Prostate gland (tissue), 2 donors: Measurements from ENCODE around the gene EXOC6.

Source experiments
- POLR2AphosphoS5 ChIP-seq: sonication (generic); formaldehyde crosslinking; IDR thresholded peaks from one replicate; pipeline ENCODE4 v1.6.1; 2017; ENCODE audit warnings: antibody characterized with exemption
- TF ChIP-seq, protein P1 (sequence below), 4 experiments: fragments of 200-600 bp in 2 of 4; fragments of 450-650 bp in 2 of 4; sonication (generic) in 2 of 4; IDR thresholded peaks; 1 replicate in 3 of 4; 2 replicates in 1 of 4; pipeline ENCODE4 v1.5.1; 2016 to 2019; ENCODE audit warnings: antibody characterized with exemption in 4 of 4, mild to moderate bottlenecking in 2 of 4, moderate library complexity in 2 of 4

DNA sequence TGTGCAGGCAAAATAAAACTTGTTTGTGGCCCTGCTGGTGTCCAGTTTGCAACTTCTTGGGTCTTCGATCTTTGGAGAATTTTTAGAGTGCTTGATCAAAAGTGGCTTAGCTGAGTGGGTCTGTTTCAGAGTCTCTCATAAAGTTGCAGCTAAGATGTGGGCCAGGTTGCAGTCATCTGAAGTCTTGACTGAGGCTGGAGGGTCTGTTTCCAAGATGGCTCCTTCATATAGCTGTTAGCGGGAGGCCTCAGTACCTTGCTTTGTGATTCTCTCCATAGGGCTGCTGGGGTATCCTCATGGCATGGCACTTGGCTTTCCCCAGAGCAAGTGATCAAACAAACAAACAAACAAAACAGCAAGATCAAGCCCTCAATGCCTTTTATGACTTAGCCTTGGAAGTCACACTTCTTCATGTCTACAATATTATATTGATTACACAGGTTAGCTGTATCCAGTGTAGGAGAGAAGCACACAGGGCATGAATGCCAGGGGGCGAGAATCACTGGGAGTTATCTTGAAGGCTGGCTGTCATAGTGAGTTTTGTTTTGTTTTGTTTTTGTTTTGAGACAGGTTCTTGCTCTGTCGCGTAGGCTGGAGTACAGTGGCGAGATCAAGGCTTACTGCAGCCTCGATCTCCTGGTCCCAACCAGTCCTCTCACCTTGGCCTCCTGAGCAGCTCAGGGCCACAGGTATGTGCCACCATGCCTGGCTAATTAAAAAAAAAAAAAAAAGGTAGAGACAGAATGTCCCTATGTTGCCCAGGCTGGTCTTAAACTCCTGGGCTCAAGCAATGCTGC lies 235.6 kb downstream of the EXOC6 start:
- TF ChIP-seq, protein P1, sequence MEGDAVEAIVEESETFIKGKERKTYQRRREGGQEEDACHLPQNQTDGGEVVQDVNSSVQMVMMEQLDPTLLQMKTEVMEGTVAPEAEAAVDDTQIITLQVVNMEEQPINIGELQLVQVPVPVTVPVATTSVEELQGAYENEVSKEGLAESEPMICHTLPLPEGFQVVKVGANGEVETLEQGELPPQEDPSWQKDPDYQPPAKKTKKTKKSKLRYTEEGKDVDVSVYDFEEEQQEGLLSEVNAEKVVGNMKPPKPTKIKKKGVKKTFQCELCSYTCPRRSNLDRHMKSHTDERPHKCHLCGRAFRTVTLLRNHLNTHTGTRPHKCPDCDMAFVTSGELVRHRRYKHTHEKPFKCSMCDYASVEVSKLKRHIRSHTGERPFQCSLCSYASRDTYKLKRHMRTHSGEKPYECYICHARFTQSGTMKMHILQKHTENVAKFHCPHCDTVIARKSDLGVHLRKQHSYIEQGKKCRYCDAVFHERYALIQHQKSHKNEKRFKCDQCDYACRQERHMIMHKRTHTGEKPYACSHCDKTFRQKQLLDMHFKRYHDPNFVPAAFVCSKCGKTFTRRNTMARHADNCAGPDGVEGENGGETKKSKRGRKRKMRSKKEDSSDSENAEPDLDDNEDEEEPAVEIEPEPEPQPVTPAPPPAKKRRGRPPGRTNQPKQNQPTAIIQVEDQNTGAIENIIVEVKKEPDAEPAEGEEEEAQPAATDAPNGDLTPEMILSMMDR (IDR thresholded peaks at IDR 0.05) = no peak
- TF ChIP-seq POLR2AphosphoS5 = no peak
